Spleen (tissue), 11 donors: ENCODE results near the gene CYP2B6. TPM values are rescaled to one million over a fixed set of nuclear protein-coding genes. Genes with fewer than 3 reads are reported as not detected.
"Not testable (repeated sequence)": the region's sequence is repeated elsewhere in the genome, so short reads cannot be mapped to it uniquely, and the experiment has no call there.

ENCODE experiments used
- DNase-seq: peaks from one replicate; pipeline ENCODE4 v3.0.0-alpha.2; 2020
- H3K27ac ChIP-seq, 8 donors: fragments of 200-600 bp; sonication (generic) in 7 of 8; 1 replicate in 4 of 8; 2 replicates in 4 of 8; pipeline versions ENCODE4 v1.5.0 to v1.8.0; 2016 to 2021; ENCODE audit warnings: inconsistent platforms in 4 of 8, mild to moderate bottlenecking in 4 of 8, moderate library complexity in 1 of 8
- H3K27me3 ChIP-seq, 7 donors: fragments of 200-600 bp; sonication (generic) in 6 of 7; replicated peaks in 1 of 7; 1 replicate in 4 of 7; 2 replicates in 3 of 7; pipeline versions ENCODE4 v1.5.0 to v1.8.0; 2016 to 2021; ENCODE audit warnings: inconsistent platforms in 3 of 7, mild to moderate bottlenecking in 1 of 7
- H3K36me3 ChIP-seq, 6 donors: fragments of 200-600 bp; sonication (generic) in 5 of 6; 1 replicate in 4 of 6; 2 replicates in 2 of 6; pipeline versions ENCODE4 v1.5.0 to v1.8.0; 2016 to 2021; ENCODE audit warnings: inconsistent platforms in 2 of 6
- H3K4me1 ChIP-seq, 6 donors: fragments of 200-600 bp; sonication (generic) in 5 of 6; 1 replicate in 3 of 6; 2 replicates in 3 of 6; pipeline versions ENCODE4 v1.5.0 to v1.8.0; 2016 to 2021; ENCODE audit warnings: inconsistent platforms in 3 of 6
- H3K4me3 ChIP-seq, 8 donors: fragments of 200-600 bp; sonication (generic) in 7 of 8; 1 replicate in 4 of 8; 2 replicates in 4 of 8; pipeline versions ENCODE4 v1.5.0 to v1.8.0; 2016 to 2021; ENCODE audit warnings: inconsistent platforms in 4 of 8, mild to moderate bottlenecking in 4 of 8, moderate library complexity in 2 of 8
- H3K9me3 ChIP-seq, 8 donors: fragments of 200-600 bp; sonication (generic) in 7 of 8; 1 replicate in 4 of 8; 2 replicates in 4 of 8; pipeline versions ENCODE4 v1.5.0 to v1.8.0; 2016 to 2021; ENCODE audit warnings: inconsistent platforms in 4 of 8
- POLR2A ChIP-seq, 3 donors: fragments of 450-650 bp; IDR thresholded peaks; one replicate each; pipeline ENCODE4 v1.5.1; 2017; ENCODE audit warnings: antibody characterized with exemption in 3 of 3, mild to moderate bottlenecking in 1 of 3
- POLR2AphosphoS5 ChIP-seq, 3 donors: sonication (generic); formaldehyde crosslinking; IDR thresholded peaks; one replicate each; pipeline ENCODE4 v1.5.1; 2017; ENCODE audit warnings: antibody characterized with exemption in 3 of 3
- WGBS, 5 donors: extraction: QIAGEN DNeasy Blood & Tissue Kit in 3 of 5; methylation state at CpG; one replicate each; pipeline versions ENCODE4 v1.1.5 to v1.1.7; 2013 to 2018; 5-methylcytosine and 5-hydroxymethylcytosine counted together
- intact Hi-C: fragments of 100-400 bp; cut with DNase I; formaldehyde crosslinking; loops from one replicate; pipeline ENCODE4 v1.15.0; 2023; ENCODE audit warnings: low total_unique reads
- polyA plus RNA-seq, 3 donors: library from polyadenylated mRNA; stranded (reverse); fragments of 200-250 nt; gene quantifications; one replicate each; pipeline ENCODE4 v1.2.1, GENCODE V29; 2013
- total RNA-seq, 7 donors: library from RNA; depleted of rRNA in 3 of 7; stranded (reverse); fragments of >200 nt in 3 of 7; fragmentation: NEBNext Ultra II Directional in 4 of 7; extraction: Animal tissue kit (Norgen Biotek cat#: 25700) in 4 of 7; gene quantifications; one replicate each; pipeline versions ENCODE4 v1.1.0 to v1.2.1, GENCODE V29; 2016 to 2021
- TF ChIP-seq, protein P1 (sequence below), 11 experiments: fragments of 200-600 bp in 7 of 11; fragments of 450-650 bp in 4 of 11; sonication (generic) in 4 of 11; IDR thresholded peaks in 8 of 11; conservative IDR thresholded peaks in 3 of 11; 1 replicate in 7 of 11; 2 replicates in 4 of 11; pipeline versions ENCODE4 v1.4.0 to v1.8.0; 2016 to 2021; ENCODE audit warnings: antibody characterized with exemption in 11 of 11, inconsistent platforms in 4 of 11, mild to moderate bottlenecking in 1 of 11
- donor health status: healthy with polysubstance abuse.
- donor health status: DM: no; HTN: no; CAD: no; lungs with moderate emphysema.
- donor health status: DM: no; HTN: no; CAD: no.
- donor health status: Bipolar disorder and iron deficiency.
- donor health status: healthy.
- donor health status: DM: no; HTN: no; CAD: no.
- donor health status: DM: yes; HTN: yes; CAD: no.

Gene CYP2B6
- total and polyA plus RNA-seq, 10 donors: not detected

DNA sequence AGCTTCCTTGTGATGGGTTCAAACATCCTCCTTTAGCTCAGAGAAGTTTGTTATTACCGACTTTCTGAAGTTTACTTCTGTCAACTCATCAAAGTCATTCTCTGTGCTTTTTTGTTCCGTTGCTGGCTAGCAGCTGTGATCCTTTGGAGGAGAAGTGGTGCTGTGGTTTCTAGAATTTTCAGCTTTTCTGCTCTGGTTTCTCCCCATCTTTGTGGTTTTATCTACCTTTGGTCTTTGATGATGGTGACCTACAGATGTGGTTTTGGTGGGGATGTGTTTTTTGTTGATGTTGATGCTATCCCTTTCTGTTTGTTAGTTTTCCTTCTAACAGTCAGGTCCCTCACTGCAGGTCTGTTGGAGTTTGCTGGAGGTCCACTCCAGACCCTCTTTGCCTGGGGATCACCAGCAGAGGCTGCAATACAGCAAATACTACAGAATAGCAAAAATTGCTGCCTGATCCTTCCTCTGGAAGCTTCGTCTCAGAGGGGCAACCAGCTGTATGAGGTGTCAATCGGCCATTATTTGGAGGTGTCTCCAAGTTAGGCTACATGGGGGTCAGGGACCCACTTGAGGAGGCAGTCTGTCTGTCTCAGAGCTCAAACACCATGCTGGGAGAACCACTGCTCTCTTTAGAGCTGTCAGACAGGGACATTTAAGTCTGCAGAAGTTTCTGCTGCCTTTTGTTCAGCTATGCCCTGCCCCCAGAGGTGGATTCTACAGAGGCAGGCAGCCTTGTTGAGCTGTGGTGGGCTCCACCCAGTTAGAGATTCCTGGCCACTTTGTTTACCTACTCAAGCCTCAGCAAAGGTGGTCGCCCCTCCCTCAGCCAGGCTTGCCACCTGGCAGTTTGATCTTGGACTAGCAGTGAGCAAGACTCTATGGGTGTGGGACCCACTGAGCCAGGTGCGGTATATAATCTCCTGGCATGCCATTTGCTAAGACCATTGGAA, 20.4 kb upstream of the CYP2B6 start:
- H3K4me3 ChIP-seq, H3K36me3 ChIP-seq, H3K9me3 ChIP-seq, DNase-seq, H3K4me1 ChIP-seq, H3K27ac ChIP-seq: not testable (repeated sequence)
- WGBS, 5 donors: 58 to 69% (median 68%) methylated on average over 5 to 6 of the region's 6 CpGs
- intact Hi-C loops: loop anchor here (5.0 kb wide), 1 partner anchor 172 kb away; no protein-coding TSS in a partner anchor
- peaks cover 0 to 23% (median 0%) of the 10 kb centered on the region in 7 donors for H3K27me3 ChIP-seq

DNA sequence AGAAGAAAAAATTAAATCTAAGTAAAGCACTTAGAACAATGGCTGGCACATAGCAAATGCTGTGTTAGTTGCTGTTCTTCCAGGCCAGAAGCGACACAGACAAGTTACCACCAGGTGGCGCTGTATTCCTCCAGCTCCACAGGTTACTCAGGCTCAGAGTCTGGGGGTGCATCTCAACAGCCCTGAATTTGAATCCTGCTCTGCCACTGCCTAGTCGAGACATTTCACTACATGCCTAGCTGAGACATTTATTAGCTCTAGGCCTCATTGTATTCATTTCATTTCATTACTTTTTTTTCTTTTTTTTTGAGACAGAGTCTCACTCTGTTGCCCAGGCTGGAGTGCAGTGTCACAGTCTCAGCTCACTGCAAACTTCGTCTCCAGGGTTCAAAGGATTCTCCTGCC, 16.4 kb upstream of the CYP2B6 start:
- peaks cover 0 to 46% (median 0%) of the 10 kb centered on the region in 7 donors for H3K27me3 ChIP-seq
- H3K4me3 ChIP-seq: no peak overlapping the region
- peaks cover 0 to 2% (median 0%) of the 10 kb centered on the region in 6 donors for H3K4me1 ChIP-seq
- intact Hi-C loops: loop anchor here (5.0 kb wide), 1 partner anchor 168 kb away; no protein-coding TSS in a partner anchor
- 20 to 31% (median 22%) methylated on average over 4 of the region's 4 CpGs for WGBS, 5 donors
- DNase-seq: peak; percentile 85
- H3K9me3 ChIP-seq: no peaks in the 10 kb centered on the region
- TF ChIP-seq POLR2A (IDR thresholded peaks at IDR 0.05) (no peak), POLR2AphosphoS5 (IDR thresholded peaks at IDR 0.05) (no peak)
- TF ChIP-seq, protein P1, sequence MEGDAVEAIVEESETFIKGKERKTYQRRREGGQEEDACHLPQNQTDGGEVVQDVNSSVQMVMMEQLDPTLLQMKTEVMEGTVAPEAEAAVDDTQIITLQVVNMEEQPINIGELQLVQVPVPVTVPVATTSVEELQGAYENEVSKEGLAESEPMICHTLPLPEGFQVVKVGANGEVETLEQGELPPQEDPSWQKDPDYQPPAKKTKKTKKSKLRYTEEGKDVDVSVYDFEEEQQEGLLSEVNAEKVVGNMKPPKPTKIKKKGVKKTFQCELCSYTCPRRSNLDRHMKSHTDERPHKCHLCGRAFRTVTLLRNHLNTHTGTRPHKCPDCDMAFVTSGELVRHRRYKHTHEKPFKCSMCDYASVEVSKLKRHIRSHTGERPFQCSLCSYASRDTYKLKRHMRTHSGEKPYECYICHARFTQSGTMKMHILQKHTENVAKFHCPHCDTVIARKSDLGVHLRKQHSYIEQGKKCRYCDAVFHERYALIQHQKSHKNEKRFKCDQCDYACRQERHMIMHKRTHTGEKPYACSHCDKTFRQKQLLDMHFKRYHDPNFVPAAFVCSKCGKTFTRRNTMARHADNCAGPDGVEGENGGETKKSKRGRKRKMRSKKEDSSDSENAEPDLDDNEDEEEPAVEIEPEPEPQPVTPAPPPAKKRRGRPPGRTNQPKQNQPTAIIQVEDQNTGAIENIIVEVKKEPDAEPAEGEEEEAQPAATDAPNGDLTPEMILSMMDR (IDR thresholded peaks at IDR 0.05 in 8 of 11, conservative IDR thresholded peaks at IDR 0.05 in 3 of 11): peak; percentile 56 to 92 (median 87)
- no peaks in the 10 kb centered on the region for H3K36me3 ChIP-seq
- no peak overlapping the region for H3K27ac ChIP-seq

DNA sequence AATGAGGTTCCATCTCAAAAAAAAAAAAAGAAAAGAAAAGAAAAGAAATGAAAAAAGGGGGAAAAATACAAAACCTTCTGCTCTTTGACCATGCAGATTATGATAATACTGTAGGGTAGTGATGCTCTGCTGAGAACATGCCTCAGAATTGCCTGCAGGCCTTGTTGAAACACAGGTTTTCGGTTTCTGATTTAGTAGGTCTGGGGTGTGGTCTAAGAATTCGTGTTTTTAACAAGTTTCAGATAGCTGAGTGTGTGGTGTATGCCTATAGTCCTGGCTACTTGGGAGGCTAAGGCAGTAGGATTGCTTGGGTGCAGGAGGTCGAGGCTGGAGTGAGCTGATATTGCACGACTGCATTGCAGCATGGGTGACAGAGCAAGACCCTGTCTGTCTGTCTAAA, 14.9 kb upstream of the CYP2B6 start:
- TF ChIP-seq POLR2AphosphoS5 (IDR thresholded peaks at IDR 0.05) (no peak), POLR2A (IDR thresholded peaks at IDR 0.05) (no peak)
- TF ChIP-seq, protein P1 (IDR thresholded peaks at IDR 0.05 in 8 of 11, conservative IDR thresholded peaks at IDR 0.05 in 3 of 11): no peak
- 49 to 71% (median 61%) methylated on average over 4 of the region's 4 CpGs for WGBS, 5 donors
- Histone ChIP-seq H3K4me3 (no peak overlapping the region), H3K36me3 (no peaks in the 10 kb centered on the region), H3K9me3 (no peaks in the 10 kb centered on the region), H3K27me3 (peaks cover 0 to 49% (median 0%) of the 10 kb centered on the region in 7 donors), H3K27ac (no peak overlapping the region), H3K4me1 (no peaks in the 10 kb centered on the region)
- intact Hi-C loops: no loop called here
- DNase-seq: no peak

DNA sequence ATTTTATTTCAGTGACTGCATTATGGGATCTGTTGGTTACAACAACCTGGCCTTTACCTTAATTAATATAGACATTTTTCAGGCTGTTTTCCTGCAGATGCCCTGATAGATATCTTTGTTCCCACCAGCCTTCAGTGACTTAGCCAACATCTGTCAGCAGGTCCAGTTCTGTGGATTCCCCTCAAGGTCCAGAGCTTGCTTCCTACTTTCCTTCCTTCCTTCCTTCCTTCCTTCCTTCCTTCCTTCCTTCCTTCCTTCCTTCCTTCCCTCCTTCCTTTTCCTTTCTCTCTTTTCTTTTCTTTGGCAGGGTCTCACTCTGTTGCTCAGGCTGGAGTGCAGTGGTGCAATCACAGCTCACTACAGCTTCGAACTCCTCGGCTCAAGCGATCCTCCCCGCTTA, 14.4 kb upstream of the CYP2B6 start:
- H3K27me3 ChIP-seq: peaks cover 0 to 49% (median 0%) of the 10 kb centered on the region in 7 donors
- no peaks in the 10 kb centered on the region for H3K36me3 ChIP-seq
- no peaks in the 10 kb centered on the region for H3K4me1 ChIP-seq
- intact Hi-C loops: no loop called here
- H3K27ac ChIP-seq: no peak overlapping the region
- TF ChIP-seq POLR2AphosphoS5 (IDR thresholded peaks at IDR 0.05) (no peak), POLR2A (IDR thresholded peaks at IDR 0.05) (no peak)
- WGBS, 5 donors: 84 to 93% (median 89%) methylated on average over 4 of the region's 4 CpGs
- H3K4me3 ChIP-seq: no peak overlapping the region
- no peaks in the 10 kb centered on the region for H3K9me3 ChIP-seq
- DNase-seq: no peak

DNA sequence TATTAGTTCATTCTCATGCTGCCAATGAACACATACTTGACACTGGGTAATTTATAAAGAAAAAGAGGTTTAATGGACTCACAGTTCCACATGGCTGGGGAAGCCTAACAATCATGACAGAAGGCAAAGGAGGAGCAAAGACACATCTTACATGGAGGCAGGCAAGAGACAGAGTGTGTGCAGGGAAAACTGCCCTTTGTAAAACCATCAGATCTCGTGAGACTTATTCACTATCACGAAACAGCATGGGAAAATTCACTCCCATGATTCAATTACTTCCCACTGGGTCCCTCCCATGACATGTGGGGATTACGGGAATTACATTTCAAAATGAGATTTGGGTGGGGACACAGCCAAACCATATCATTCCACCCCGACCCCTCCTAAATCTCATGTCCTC, 11.3 kb upstream of the CYP2B6 start:
- DNase-seq, H3K27ac ChIP-seq, H3K4me3 ChIP-seq, H3K9me3 ChIP-seq, H3K36me3 ChIP-seq, intact Hi-C loops, H3K4me1 ChIP-seq: not testable (repeated sequence)
- WGBS, 5 donors: 63 to 78% (median 74%) methylated on average over 4 of the region's 4 CpGs
- H3K27me3 ChIP-seq: peaks cover 0 to 55% (median 0%) of the 10 kb centered on the region in 7 donors

DNA sequence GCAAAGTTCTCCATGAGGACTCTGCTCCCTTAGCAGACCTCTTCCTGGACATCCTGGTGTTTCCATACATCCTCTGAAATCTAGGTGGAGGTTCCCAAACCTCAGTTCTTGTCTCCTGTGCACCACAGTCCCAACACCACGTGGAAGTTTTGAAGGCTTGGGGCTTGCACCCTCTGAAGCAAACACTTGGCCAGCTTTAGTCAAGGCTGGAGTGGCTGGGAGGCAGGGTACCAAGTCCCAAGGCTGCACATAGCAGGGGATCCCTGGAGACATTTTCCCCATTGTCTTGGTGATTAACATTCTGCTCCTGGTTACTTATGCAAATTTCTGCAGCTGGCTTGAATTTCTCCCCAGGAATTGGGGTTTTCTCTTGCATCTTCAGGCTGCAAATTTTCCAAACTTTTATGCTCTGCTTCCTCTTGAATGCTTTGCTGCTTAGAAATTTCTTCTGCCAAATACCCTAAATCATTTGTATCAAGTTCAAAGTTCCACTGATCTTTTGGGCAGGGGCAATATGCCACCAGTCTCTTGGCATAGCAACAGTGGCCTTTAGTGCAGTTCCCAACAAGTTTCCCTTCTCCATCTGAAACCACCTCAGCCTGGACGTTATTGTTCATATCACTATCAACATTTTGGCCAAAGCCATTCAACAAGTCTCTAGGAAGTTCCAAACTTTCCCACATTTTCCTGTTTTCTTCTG, 10.2 kb upstream of the CYP2B6 start:
- H3K27me3 ChIP-seq: peaks cover 0 to 48% (median 0%) of the 10 kb centered on the region in 7 donors
- H3K9me3 ChIP-seq, H3K4me3 ChIP-seq, intact Hi-C loops, H3K4me1 ChIP-seq, DNase-seq, H3K27ac ChIP-seq, H3K36me3 ChIP-seq: not testable (repeated sequence)
- WGBS, 5 donors: 16 to 19% (median 18%) methylated on average over 2 of the region's 2 CpGs
